ENCODE measurements around the gene CYP2W1. TPM values are rescaled to one million over a fixed set of nuclear protein-coding genes. Genes with fewer than 3 reads are reported as not detected.

CYP2W1 gene
- total and polyA plus RNA-seq, 2 donors (not counting 3 experiments of a cell fraction or from before 2014, with no cell fraction given) = not detected

DNA sequence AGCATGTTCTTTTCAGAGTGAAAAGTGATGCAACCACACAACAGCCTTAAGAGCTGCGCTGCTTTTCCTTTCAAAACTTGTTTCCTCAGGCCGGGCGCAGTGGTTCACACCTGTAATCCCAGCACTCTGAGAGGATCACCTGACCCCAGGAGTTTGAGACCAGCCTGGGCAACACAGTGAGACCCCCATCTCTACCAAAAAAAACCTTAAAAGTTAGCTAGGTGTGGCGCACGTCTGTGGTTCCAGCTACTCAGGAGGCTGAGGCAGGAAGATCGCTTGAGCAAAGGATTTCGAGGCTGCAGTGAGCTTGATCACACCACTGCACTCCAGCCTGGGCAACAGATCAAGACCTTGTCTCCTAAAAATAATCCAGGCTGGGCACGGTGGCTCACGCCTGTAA, 9.7 kb upstream of the CYP2W1 start:
- Histone ChIP-seq H3K9me1 (replicated peaks; ENCODE audit: control insufficient read depth, extremely low read depth, insufficient read depth, low read length) (no peaks in the 10 kb centered on the region), H3K36me3 (ENCODE audit: control insufficient read depth in 2 of 2, extremely low read depth in 1 of 2, insufficient read depth in 2 of 2, low read length in 2 of 2) (peaks cover 14 to 19% of the 10 kb centered on the region in 2 experiments), H3K27me3 (ENCODE audit: control insufficient read depth in 2 of 2, insufficient read depth in 2 of 2, low read length in 2 of 2) (no peaks in the 10 kb centered on the region), H3K4me1 (ENCODE audit: control insufficient read depth, extremely low read depth, insufficient read depth, low read length) (peaks cover 9% of the 10 kb centered on the region), H2AFZ (ENCODE audit: low read depth, low read length) (no peak overlapping the region), H3K4me3 (replicated peaks in 1 of 3; ENCODE audit: insufficient read depth in 1 of 3, low read depth in 1 of 3, low read length in 3 of 3) (no peak overlapping the region), H3K79me2 (ENCODE audit: control insufficient read depth, insufficient read depth, low read length) (peaks cover 45% of the 10 kb centered on the region), H3K4me2 (ENCODE audit: insufficient read depth, low read length) (no peak overlapping the region), H3K9ac (replicated peaks; ENCODE audit: extremely low read depth, insufficient read depth, low read length) (no peak overlapping the region), H3K9me3 (replicated peaks; ENCODE audit: control insufficient read depth, insufficient read depth, low read length) (no peaks in the 10 kb centered on the region), H3K27ac (ENCODE audit: insufficient read depth, low read depth, low read length) (no peak overlapping the region), H4K20me1 (replicated peaks; ENCODE audit: control insufficient read depth, extremely low read depth, insufficient read depth, low read length) (no peaks in the 10 kb centered on the region)
- FAIRE-seq = no peak
- TF ChIP-seq EZH2 (IDR thresholded peaks at IDR 0.05; ENCODE audit: borderline replicate concordance, low read depth, low read length, severe bottlenecking) (no peak), POLR2A (IDR thresholded peaks at IDR 0.05; ENCODE audit: low read depth, low read length) (no peak), POLR2AphosphoS5 (IDR thresholded peaks at IDR 0.05; ENCODE audit: insufficient read depth, low read depth, low read length) (no peak), GATA2 (IDR thresholded peaks at IDR 0.05; ENCODE audit: insufficient read depth, insufficient read length, low read depth, low read length) (no peak), FOS (IDR thresholded peaks at IDR 0.05; ENCODE audit: borderline replicate concordance, insufficient read depth, low read length) (no peak), JUN (IDR thresholded peaks at IDR 0.05; ENCODE audit: borderline replicate concordance, insufficient read depth, insufficient read length, low read depth) (no peak), MYC (IDR thresholded peaks at IDR 0.05; ENCODE audit: low read depth, low read length) (no peak)
- TF ChIP-seq, protein P1, sequence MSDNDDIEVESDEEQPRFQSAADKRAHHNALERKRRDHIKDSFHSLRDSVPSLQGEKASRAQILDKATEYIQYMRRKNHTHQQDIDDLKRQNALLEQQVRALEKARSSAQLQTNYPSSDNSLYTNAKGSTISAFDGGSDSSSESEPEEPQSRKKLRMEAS (IDR thresholded peaks at IDR 0.05; ENCODE audit: insufficient read depth, insufficient read length) = no peak
- TF ChIP-seq, protein P2, sequence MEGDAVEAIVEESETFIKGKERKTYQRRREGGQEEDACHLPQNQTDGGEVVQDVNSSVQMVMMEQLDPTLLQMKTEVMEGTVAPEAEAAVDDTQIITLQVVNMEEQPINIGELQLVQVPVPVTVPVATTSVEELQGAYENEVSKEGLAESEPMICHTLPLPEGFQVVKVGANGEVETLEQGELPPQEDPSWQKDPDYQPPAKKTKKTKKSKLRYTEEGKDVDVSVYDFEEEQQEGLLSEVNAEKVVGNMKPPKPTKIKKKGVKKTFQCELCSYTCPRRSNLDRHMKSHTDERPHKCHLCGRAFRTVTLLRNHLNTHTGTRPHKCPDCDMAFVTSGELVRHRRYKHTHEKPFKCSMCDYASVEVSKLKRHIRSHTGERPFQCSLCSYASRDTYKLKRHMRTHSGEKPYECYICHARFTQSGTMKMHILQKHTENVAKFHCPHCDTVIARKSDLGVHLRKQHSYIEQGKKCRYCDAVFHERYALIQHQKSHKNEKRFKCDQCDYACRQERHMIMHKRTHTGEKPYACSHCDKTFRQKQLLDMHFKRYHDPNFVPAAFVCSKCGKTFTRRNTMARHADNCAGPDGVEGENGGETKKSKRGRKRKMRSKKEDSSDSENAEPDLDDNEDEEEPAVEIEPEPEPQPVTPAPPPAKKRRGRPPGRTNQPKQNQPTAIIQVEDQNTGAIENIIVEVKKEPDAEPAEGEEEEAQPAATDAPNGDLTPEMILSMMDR (IDR thresholded peaks at IDR 0.05; ENCODE audit: extremely low read depth in 1 of 2, insufficient read depth in 1 of 2, low read depth in 1 of 2, low read length in 2 of 2) = no peak
- intact Hi-C loops (cut with micrococcal nuclease) (no loop called here), dilution Hi-C loops (cut with MboI; ENCODE audit: extremely low pct_ligation_motif_present, low sequenced_read_pairs) (no loop called here)
- ChIA-PET CTCF (interaction anchor here (1.3 to 1.6 kb wide), 4 partner anchors 16 to 75 kb away, joined by 3 to 4 read pairs (median 4); partner anchors contain the start of gene GPR146), POLR2A (no interaction called here)
- no peak for DNase-seq (ENCODE audit: low read depth, low spot score)
- no TSS peak for BruUV-seq (replicated peaks)

Data from endothelial cell of umbilical vein (primary cell).